HEK293 (cell line): Measurements from ENCODE around the gene ENAH.

ENCODE experiments used
- CTCF ChIA-PET: fragments of 350-600 bp; formaldehyde crosslinking; extraction: SDS; loops from one replicate; lab custom pipeline; 2021; ENCODE audit warnings: antibody characterized with exemption; lab: Yijun Ruan, JAX
- POLR2A ChIA-PET: fragments of 300-600 bp; formaldehyde crosslinking; extraction: SDS; loops from one replicate; lab custom pipeline; 2020; ENCODE audit warnings: antibody characterized with exemption, inconsistent platforms; lab: Yijun Ruan, JAX
- H3K27ac ChIP-seq: fragments of 200-500 bp; sonication (Bioruptor generic); 2 replicates; pipeline ENCODE4 v1.5.1; 2014; ENCODE audit warnings: low read depth, low read length, control low read depth, inconsistent platforms; ENCODE audit errors: extremely low read depth
- H3K36me3 ChIP-seq, 2 experiments: fragments of 200-500 bp in 1 of 2; sonication (Bioruptor generic) in 1 of 2; 1 replicate in 1 of 2; 2 replicates in 1 of 2; pipeline ENCODE4 v1.5.1; 2014 to 2017; ENCODE audit warnings: inconsistent platforms in 2 of 2, low read length in 2 of 2; ENCODE audit not compliant: control insufficient read depth in 2 of 2, insufficient read depth in 1 of 2
- H3K4me1 ChIP-seq: fragments of 200-500 bp; sonication (Bioruptor generic); 2 replicates; pipeline ENCODE4 v1.5.1; 2014; ENCODE audit warnings: mild to moderate bottlenecking, low read length, inconsistent platforms; ENCODE audit not compliant: control insufficient read depth, insufficient read depth
- H3K4me3 ChIP-seq: 2 replicates; pipeline ENCODE4 v1.5.1; 2011; ENCODE audit warnings: low read depth, mild to moderate bottlenecking, control low read depth, low read length, moderate library complexity
- H3K9me3 ChIP-seq: fragments of 200-500 bp; sonication (Bioruptor generic); 2 replicates; pipeline ENCODE4 v1.5.1; 2014; ENCODE audit warnings: low read depth, low read length, inconsistent platforms; ENCODE audit not compliant: control insufficient read depth, insufficient read depth
- EGR2 ChIP-seq: fragments of 450-650 bp; formaldehyde crosslinking; IDR thresholded peaks from 2 replicates; pipeline ENCODE4 v1.5.1; 2016; ENCODE audit warnings: low read depth, missing biosample characterization, missing genetic modification characterization
- HOXA7 ChIP-seq: sonication (generic); formaldehyde crosslinking; IDR thresholded peaks from 2 replicates; pipeline ENCODE4 v1.8.1; 2022; ENCODE audit warnings: missing genetic modification reagents, borderline replicate concordance
- PRDM1 ChIP-seq: fragments of 450-650 bp; formaldehyde crosslinking; IDR thresholded peaks from 2 replicates; pipeline ENCODE4; 2016; ENCODE audit warnings: missing biosample characterization, missing genetic modification characterization
- SP7 ChIP-seq: fragments of 450-650 bp; formaldehyde crosslinking; IDR thresholded peaks from 2 replicates; pipeline ENCODE4 v1.5.1; 2016; ENCODE audit warnings: missing biosample characterization, missing genetic modification characterization
- TRIM28 ChIP-seq: IDR thresholded peaks from 2 replicates; pipeline ENCODE4 v1.6.1; 2011; ENCODE audit warnings: low read length, control low read depth, borderline replicate concordance
- YY2 ChIP-seq: fragments of 450-650 bp; formaldehyde crosslinking; IDR thresholded peaks from 2 replicates; pipeline ENCODE4 v1.5.1; 2016; ENCODE audit warnings: missing biosample characterization, missing genetic modification characterization
- ZBTB21 ChIP-seq: fragments of 450-650 bp; formaldehyde crosslinking; IDR thresholded peaks from 2 replicates; pipeline ENCODE4 v1.5.1; 2017; ENCODE audit warnings: missing biosample characterization, missing genetic modification characterization
- ZFHX2 ChIP-seq: fragments of 450-650 bp; formaldehyde crosslinking; conservative IDR thresholded peaks from 2 replicates; pipeline ENCODE4 v1.5.1; 2016; ENCODE audit warnings: missing biosample characterization, missing genetic modification characterization
- ZIC2 ChIP-seq: fragments of 450-650 bp; formaldehyde crosslinking; IDR thresholded peaks from 2 replicates; pipeline ENCODE4 v1.5.1; 2016; ENCODE audit warnings: missing biosample characterization, missing genetic modification characterization
- ZNF133 ChIP-seq: fragments of 450-650 bp; formaldehyde crosslinking; IDR thresholded peaks from 2 replicates; pipeline ENCODE4 v1.5.1; 2016; ENCODE audit warnings: missing biosample characterization, missing genetic modification characterization
- ZNF138 ChIP-seq: fragments of 450-650 bp; formaldehyde crosslinking; IDR thresholded peaks from 2 replicates; pipeline ENCODE4 v1.5.1; 2016; ENCODE audit warnings: missing biosample characterization, missing genetic modification characterization, borderline replicate concordance
- ZNF140 ChIP-seq: fragments of 450-650 bp; formaldehyde crosslinking; IDR thresholded peaks from 2 replicates; pipeline ENCODE4 v1.5.1; 2016; ENCODE audit warnings: missing biosample characterization, missing genetic modification characterization
- ZNF169 ChIP-seq: fragments of 450-650 bp; formaldehyde crosslinking; IDR thresholded peaks from 2 replicates; pipeline ENCODE4 v1.5.1; 2016; ENCODE audit warnings: missing biosample characterization, missing genetic modification characterization
- ZNF214 ChIP-seq: fragments of 450-650 bp; formaldehyde crosslinking; IDR thresholded peaks from 2 replicates; pipeline ENCODE4 v1.5.1; 2017; ENCODE audit warnings: missing biosample characterization, mild to moderate bottlenecking, missing genetic modification characterization, borderline replicate concordance
- ZNF24 ChIP-seq: fragments of 450-650 bp; formaldehyde crosslinking; IDR thresholded peaks from 2 replicates; pipeline ENCODE4 v1.5.1; 2016; ENCODE audit warnings: missing biosample characterization, missing genetic modification characterization
- ZNF266 ChIP-seq: fragments of 450-650 bp; formaldehyde crosslinking; IDR thresholded peaks from 2 replicates; pipeline ENCODE4 v1.5.1; 2016; ENCODE audit warnings: missing biosample characterization, missing genetic modification characterization, low read depth
- ZNF335 ChIP-seq: fragments of 450-650 bp; formaldehyde crosslinking; conservative IDR thresholded peaks from 2 replicates; pipeline ENCODE4 v1.5.1; 2016; ENCODE audit warnings: missing biosample characterization, missing genetic modification characterization
- ZNF366 ChIP-seq: fragments of 450-650 bp; formaldehyde crosslinking; conservative IDR thresholded peaks from 2 replicates; pipeline ENCODE4 v1.5.1; 2016; ENCODE audit warnings: missing biosample characterization, missing genetic modification characterization
- ZNF394 ChIP-seq: fragments of 450-650 bp; formaldehyde crosslinking; IDR thresholded peaks from 2 replicates; pipeline ENCODE4 v1.5.1; 2016; ENCODE audit warnings: missing biosample characterization, missing genetic modification characterization, mild to moderate bottlenecking, moderate library complexity, borderline replicate concordance
- ZNF48 ChIP-seq: fragments of 450-650 bp; formaldehyde crosslinking; IDR thresholded peaks from 2 replicates; pipeline ENCODE4 v1.5.1; 2016; ENCODE audit warnings: missing biosample characterization, missing genetic modification characterization
- ZNF548 ChIP-seq: fragments of 450-650 bp; formaldehyde crosslinking; IDR thresholded peaks from 2 replicates; pipeline ENCODE4 v1.5.1; 2016; ENCODE audit warnings: missing biosample characterization, missing genetic modification characterization
- ZNF624 ChIP-seq: fragments of 450-650 bp; formaldehyde crosslinking; IDR thresholded peaks from 2 replicates; pipeline ENCODE4 v1.5.1; 2017; ENCODE audit warnings: missing biosample characterization, missing genetic modification characterization
- ZNF660 ChIP-seq: fragments of 450-650 bp; IDR thresholded peaks from 2 replicates; pipeline ENCODE4 v1.5.1; 2018; ENCODE audit warnings: missing biosample characterization, mild to moderate bottlenecking, missing genetic modification characterization
- TF ChIP-seq, protein P1 (sequence below): fragments of 450-650 bp; formaldehyde crosslinking; IDR thresholded peaks from 2 replicates; pipeline ENCODE4 v1.5.1; 2017; ENCODE audit warnings: missing biosample characterization, missing genetic modification characterization
- TF ChIP-seq, protein P2 (sequence below): fragments of 450-650 bp; formaldehyde crosslinking; IDR thresholded peaks from 2 replicates; pipeline ENCODE4; 2016; ENCODE audit warnings: missing biosample characterization, missing genetic modification characterization
- TF ChIP-seq, protein P3 (sequence below): fragments of 450-650 bp; formaldehyde crosslinking; IDR thresholded peaks from 2 replicates; pipeline ENCODE4 v1.5.1; 2016; ENCODE audit warnings: missing biosample characterization, missing genetic modification characterization
- TF ChIP-seq, protein P4 (sequence below): fragments of 450-650 bp; formaldehyde crosslinking; IDR thresholded peaks from 2 replicates; pipeline ENCODE4 v1.5.1; 2016; ENCODE audit warnings: missing biosample characterization, missing genetic modification characterization
- TF ChIP-seq, protein P5 (sequence below): fragments of 450-650 bp; formaldehyde crosslinking; IDR thresholded peaks from 2 replicates; pipeline ENCODE4 v1.5.1; 2017; ENCODE audit warnings: missing biosample characterization, missing genetic modification characterization

The ENAH gene

DNA sequence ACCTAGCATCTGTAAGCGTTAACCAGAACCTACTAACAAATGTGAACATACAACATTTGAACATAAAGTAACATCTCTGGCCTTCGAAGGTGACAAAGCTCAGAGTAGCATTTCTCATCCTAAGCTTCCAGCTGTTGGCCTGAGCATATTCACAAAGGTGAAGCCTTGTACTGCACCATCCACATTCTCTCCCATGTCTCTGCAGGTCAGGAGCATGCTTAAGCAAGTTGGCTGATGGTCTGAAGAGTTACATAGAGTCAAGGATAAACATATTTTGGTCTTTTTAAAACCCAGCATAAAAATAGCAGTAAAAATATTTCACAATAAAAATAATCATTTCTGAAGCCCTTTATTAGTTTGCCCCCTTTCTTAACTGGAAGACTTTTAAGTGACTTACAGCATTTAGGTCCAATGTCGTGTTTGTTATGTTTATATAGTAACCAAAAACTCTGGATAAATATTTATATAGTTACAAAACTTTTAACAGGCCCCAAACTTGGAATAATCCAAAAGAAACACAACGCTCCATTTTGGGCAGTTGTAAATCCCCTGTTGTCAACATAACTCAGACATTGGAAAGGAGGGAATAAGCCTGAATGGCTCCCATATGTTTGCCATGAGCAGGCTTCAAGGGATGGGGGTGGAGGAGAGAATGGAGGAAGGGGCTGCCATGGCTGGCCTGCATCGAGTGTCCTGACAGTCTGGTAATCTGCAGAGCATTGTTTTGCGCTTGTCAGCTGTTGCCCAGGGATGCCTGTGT, 42.8 kb upstream of the ENAH start (continued):
- TF ChIP-seq TRIM28: no peak
- TF ChIP-seq ZNF335 (tag by site-specific recombination): peak; percentile 39; the same call in 1 of the 2 replicates
- TF ChIP-seq, all 188 proteins: peak for 7

DNA sequence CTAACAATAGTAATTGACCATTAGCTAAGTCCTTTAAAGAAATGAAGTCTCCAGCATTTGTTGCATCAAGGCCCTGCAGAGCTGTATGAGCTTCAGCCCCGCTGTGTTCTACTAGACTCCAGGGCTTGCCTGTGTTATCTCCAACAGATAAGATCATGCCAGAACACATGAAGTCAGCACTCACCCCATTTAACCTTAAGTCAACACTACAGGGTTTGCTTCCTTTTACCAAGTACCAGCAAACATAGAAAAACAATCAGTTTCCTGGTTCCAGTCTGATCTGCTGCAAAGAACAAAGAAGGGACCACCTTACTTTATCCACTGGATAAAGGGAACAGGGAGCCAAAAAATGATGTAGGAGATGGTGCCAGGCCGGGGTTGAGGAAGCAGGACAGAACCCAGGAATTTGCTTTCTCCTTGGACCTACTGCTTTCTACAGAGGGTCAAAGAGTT, 41.3 kb upstream of the ENAH start:
- CTCF ChIA-PET: interaction anchor here (0.5 to 3.4 kb wide), 5 partner anchors 62 to 213 kb away, joined by 3 to 12 read pairs (median 6); no protein-coding TSS in a partner anchor
- Histone ChIP-seq H3K4me3 (no peak overlapping the region), H3K36me3 (no peaks in the 10 kb centered on the region), H3K27ac (peak overlapping the region; percentile 42), H3K4me1 (peaks cover 17% of the 10 kb centered on the region), H3K9me3 (no peaks in the 10 kb centered on the region)
- POLR2A ChIA-PET: interaction anchor here (1.0 to 1.6 kb wide), 3 partner anchors 22 to 41 kb away, joined by 3 to 8 read pairs (median 4); partner anchors contain the start of gene ENAH
- TF ChIP-seq ZNF140 (tag by site-specific recombination) (no peak), ZNF48 (tag by site-specific recombination) (no peak), ZNF133 (tag by site-specific recombination) (no peak), ZNF624 (tag by site-specific recombination) (no peak), ZNF24 (tag by site-specific recombination) (peak; percentile 40; the same call in 1 of the 2 replicates), ZNF266 (no peak), PRDM1 (tag by site-specific recombination) (no peak), TRIM28 (peak; percentile 91), YY2 (tag by site-specific recombination) (no peak), ZNF138 (tag by site-specific recombination) (no peak), ZNF548 (tag by site-specific recombination) (no peak), ZNF214 (tag by site-specific recombination) (no peak), SP7 (tag by site-specific recombination) (no peak), ZFHX2 (tag by site-specific recombination) (no peak), ZIC2 (peak; percentile 71), EGR2 (tag by site-specific recombination) (no peak), ZNF169 (tag by site-specific recombination) (no peak), ZBTB21 (tag by site-specific recombination) (0 out of 2 replicates have a peak, but pooled peaks have one; percentile 26), HOXA7 (CRISPR knock-in tag) (no peak), ZNF660 (no peak), ZNF394 (tag by site-specific recombination) (no peak), ZNF366 (tag by site-specific recombination) (0 out of 2 replicates have a peak, but pooled peaks have one; percentile 28)
- TF ChIP-seq, protein P1, sequence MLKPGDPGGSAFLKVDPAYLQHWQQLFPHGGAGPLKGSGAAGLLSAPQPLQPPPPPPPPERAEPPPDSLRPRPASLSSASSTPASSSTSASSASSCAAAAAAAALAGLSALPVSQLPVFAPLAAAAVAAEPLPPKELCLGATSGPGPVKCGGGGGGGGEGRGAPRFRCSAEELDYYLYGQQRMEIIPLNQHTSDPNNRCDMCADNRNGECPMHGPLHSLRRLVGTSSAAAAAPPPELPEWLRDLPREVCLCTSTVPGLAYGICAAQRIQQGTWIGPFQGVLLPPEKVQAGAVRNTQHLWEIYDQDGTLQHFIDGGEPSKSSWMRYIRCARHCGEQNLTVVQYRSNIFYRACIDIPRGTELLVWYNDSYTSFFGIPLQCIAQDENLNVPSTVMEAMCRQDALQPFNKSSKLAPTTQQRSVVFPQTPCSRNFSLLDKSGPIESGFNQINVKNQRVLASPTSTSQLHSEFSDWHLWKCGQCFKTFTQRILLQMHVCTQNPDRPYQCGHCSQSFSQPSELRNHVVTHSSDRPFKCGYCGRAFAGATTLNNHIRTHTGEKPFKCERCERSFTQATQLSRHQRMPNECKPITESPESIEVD (tag by site-specific recombination): no peak
- TF ChIP-seq, protein P2, sequence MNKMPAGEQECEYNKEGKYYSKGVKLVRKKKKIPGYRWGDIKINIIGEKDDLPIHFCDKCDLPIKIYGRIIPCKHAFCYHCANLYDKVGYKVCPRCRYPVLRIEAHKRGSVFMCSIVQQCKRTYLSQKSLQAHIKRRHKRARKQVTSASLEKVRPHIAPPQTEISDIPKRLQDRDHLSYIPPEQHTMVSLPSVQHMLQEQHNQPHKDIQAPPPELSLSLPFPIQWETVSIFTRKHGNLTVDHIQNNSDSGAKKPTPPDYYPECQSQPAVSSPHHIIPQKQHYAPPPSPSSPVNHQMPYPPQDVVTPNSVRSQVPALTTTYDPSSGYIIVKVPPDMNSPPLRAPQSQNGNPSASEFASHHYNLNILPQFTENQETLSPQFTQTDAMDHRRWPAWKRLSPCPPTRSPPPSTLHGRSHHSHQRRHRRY (tag by site-specific recombination): no peak
- TF ChIP-seq, protein P3, sequence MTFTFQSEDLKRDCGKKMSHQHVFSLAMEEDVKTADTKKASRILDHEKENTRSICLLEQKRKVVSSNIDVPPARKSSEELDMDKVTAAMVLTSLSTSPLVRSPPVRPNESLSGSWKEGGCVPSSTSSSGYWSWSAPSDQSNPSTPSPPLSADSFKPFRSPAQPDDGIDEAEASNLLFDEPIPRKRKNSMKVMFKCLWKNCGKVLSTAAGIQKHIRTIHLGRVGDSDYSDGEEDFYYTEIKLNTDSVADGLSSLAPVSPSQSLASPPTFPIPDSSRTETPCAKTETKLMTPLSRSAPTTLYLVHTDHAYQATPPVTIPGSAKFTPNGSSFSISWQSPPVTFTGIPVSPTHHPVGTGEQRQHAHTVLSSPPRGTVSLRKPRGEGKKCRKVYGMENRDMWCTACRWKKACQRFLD: no peak
- TF ChIP-seq, protein P4, sequence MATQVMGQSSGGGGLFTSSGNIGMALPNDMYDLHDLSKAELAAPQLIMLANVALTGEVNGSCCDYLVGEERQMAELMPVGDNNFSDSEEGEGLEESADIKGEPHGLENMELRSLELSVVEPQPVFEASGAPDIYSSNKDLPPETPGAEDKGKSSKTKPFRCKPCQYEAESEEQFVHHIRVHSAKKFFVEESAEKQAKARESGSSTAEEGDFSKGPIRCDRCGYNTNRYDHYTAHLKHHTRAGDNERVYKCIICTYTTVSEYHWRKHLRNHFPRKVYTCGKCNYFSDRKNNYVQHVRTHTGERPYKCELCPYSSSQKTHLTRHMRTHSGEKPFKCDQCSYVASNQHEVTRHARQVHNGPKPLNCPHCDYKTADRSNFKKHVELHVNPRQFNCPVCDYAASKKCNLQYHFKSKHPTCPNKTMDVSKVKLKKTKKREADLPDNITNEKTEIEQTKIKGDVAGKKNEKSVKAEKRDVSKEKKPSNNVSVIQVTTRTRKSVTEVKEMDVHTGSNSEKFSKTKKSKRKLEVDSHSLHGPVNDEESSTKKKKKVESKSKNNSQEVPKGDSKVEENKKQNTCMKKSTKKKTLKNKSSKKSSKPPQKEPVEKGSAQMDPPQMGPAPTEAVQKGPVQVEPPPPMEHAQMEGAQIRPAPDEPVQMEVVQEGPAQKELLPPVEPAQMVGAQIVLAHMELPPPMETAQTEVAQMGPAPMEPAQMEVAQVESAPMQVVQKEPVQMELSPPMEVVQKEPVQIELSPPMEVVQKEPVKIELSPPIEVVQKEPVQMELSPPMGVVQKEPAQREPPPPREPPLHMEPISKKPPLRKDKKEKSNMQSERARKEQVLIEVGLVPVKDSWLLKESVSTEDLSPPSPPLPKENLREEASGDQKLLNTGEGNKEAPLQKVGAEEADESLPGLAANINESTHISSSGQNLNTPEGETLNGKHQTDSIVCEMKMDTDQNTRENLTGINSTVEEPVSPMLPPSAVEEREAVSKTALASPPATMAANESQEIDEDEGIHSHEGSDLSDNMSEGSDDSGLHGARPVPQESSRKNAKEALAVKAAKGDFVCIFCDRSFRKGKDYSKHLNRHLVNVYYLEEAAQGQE (tag by site-specific recombination): no peak
- TF ChIP-seq, protein P5, sequence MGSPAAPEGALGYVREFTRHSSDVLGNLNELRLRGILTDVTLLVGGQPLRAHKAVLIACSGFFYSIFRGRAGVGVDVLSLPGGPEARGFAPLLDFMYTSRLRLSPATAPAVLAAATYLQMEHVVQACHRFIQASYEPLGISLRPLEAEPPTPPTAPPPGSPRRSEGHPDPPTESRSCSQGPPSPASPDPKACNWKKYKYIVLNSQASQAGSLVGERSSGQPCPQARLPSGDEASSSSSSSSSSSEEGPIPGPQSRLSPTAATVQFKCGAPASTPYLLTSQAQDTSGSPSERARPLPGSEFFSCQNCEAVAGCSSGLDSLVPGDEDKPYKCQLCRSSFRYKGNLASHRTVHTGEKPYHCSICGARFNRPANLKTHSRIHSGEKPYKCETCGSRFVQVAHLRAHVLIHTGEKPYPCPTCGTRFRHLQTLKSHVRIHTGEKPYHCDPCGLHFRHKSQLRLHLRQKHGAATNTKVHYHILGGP (tag by site-specific recombination): no peak
